GM13977 (cell line): ENCODE measurements around the gene TMEM116.
"Not testable (repeated sequence)": the region's sequence is repeated elsewhere in the genome, so short reads cannot be mapped to it uniquely, and the experiment has no call there.

Experiments
- DNase-seq: peaks from one replicate; pipeline ENCODE4 v3.0.0; 2012; ENCODE audit warnings: low spot score
- CTCF ChIP-seq: IDR thresholded peaks from 2 replicates; pipeline ENCODE4 v1.5.1; 2012; ENCODE audit warnings: mild to moderate bottlenecking, control low read depth; ENCODE audit not compliant: insufficient read depth; ENCODE audit errors: extremely low read depth, missing control alignments
- in situ Hi-C: fragments of 300-500 bp; cut with MboI; formaldehyde crosslinking; loops from one replicate; pipeline ENCODE4 v1.12.0; 2022; ENCODE audit warnings: low sequenced_read_pairs, low pct_unique_long_range_greater_than_20kb, mixed read lengths, inconsistent platforms; ENCODE audit not compliant: unreplicated experiment

Gene TMEM116

GRCh38 chr12:111953455-111953854 lies 59.5 kb downstream of the TMEM116 start:
- in situ Hi-C loops, result loop anchor here (10.0 kb wide), 1 partner anchor 51 kb away; no protein-coding TSS in a partner anchor
- no peak for DNase-seq
- no peak for TF ChIP-seq CTCF

GRCh38 chr12:111952084-111952787 lies 60.7 kb downstream of the TMEM116 start:
- in situ Hi-C loops, result loop anchor here (10.0 kb wide), 1 partner anchor 53 kb away; no protein-coding TSS in a partner anchor
- DNase-seq, result not testable (repeated sequence)

GRCh38 chr12:111950961-111951676 lies 61.8 kb downstream of the TMEM116 start:
- in situ Hi-C loops, result loop anchor here (10.0 kb wide), 1 partner anchor 54 kb away; no protein-coding TSS in a partner anchor
- not testable (repeated sequence) for DNase-seq

- in situ Hi-C loops, result loop anchor here (25.0 kb wide), 2 partner anchors 218 to 443 kb away; partner anchors contain the start of gene HECTD4
- no peak for DNase-seq
- no peak for TF ChIP-seq CTCF
Measured at GRCh38 chr12:111943929-111944328, 69.0 kb downstream of the TMEM116 start.

GRCh38 chr12:111942557-111942956 lies 70.4 kb downstream of the TMEM116 start:
- in situ Hi-C loops, result loop anchor here (25.0 kb wide), 2 partner anchors 220 to 445 kb away; partner anchors contain the start of gene HECTD4
- no peak for TF ChIP-seq CTCF

GRCh38 chr12:111937429-111937828 lies 75.5 kb downstream of the TMEM116 start:
- in situ Hi-C loops, result loop anchor here (25.0 kb wide), 2 partner anchors 225 to 450 kb away; partner anchors contain the start of gene HECTD4
- DNase-seq, result no peak

More at GRCh38 chr12:111942557-111942956, 70.4 kb downstream of the TMEM116 start:
- no peak for DNase-seq

DNA sequence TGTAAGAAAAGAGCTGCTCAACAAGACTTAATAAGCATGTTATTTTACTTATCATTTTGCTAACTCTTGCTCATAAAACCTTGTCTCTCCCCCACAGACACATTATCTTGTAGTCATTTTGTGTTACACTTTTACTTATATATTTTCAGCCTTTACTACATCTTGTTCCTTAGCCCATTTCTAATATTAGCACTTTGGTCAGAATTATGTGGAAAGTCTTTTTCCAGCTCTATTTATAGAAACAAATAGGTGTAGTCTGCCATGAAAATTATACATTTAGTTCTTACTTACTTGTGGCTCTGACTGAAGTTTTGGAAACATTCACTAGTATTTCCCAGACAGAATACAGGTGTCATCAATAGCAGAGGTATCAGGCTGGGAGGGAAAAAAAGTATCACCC lies 76.1 kb downstream of the TMEM116 start:
- in situ Hi-C loops, result loop anchor here (25.0 kb wide), 2 partner anchors 225 to 450 kb away; partner anchors contain the start of gene HECTD4
- TF ChIP-seq CTCF, result no peak
- no peak for DNase-seq

More at GRCh38 chr12:111937429-111937828, 75.5 kb downstream of the TMEM116 start:
- TF ChIP-seq CTCF, result no peak
